ENCODE results near the gene SDK2.

- no peak for TF ChIP-seq CTCF (conservative IDR thresholded peaks at IDR 0.05; ENCODE audit: low read depth, low read length)
- TF ChIP-seq SMC3 (IDR thresholded peaks at IDR 0.05; ENCODE audit: low read depth, low read length) = no peak
- TF ChIP-seq POLR2A (IDR thresholded peaks at IDR 0.05; ENCODE audit: low read depth, low read length) = no peak
- no peak for TF ChIP-seq MAZ (IDR thresholded peaks at IDR 0.05; ENCODE audit: borderline replicate concordance, low read depth, low read length)
- no peak for TF ChIP-seq RAD21 (IDR thresholded peaks at IDR 0.05; ENCODE audit: low read length)
- TF ChIP-seq BHLHE40 (IDR thresholded peaks at IDR 0.05; ENCODE audit: low read depth, low read length) = no peak
- TF ChIP-seq USF2 (IDR thresholded peaks at IDR 0.05; ENCODE audit: low read depth, low read length) = no peak
- TF ChIP-seq CHD1 (IDR thresholded peaks at IDR 0.05; ENCODE audit: low read depth, low read length) = no peak
- TF ChIP-seq CEBPB (IDR thresholded peaks at IDR 0.05; ENCODE audit: low read depth, low read length) = no peak
- no peak for TF ChIP-seq MXI1 (IDR thresholded peaks at IDR 0.05; ENCODE audit: borderline replicate concordance, low read depth, low read length)
These were observed 90.9 kb downstream of the SDK2 start for GRCh38 chr17:73553311-73553710.
